Embryonic facial prominence (tissue), 1 donor: Measurements from ENCODE around the gene JPH3.

Experiments used
- DNase-seq: peaks from one replicate; pipeline ENCODE4 v3.0.0-alpha.2; 2016; ENCODE audit errors: extremely low spot score

JPH3 gene

GRCh38 chr16:87601401-87601981 is 817 bp upstream of the JPH3 start:
- no peak for DNase-seq

GRCh38 chr16:87602821-87603683 is 744 bp downstream of the JPH3 start:
- no peak for DNase-seq

GRCh38 chr16:87603684-87604633 is 1.7 kb downstream of the JPH3 start:
- no peak for DNase-seq

GRCh38 chr16:87604634-87605111 is 2.4 kb downstream of the JPH3 start:
- DNase-seq, result no peak

GRCh38 chr16:87607223-87607622 is 4.9 kb downstream of the JPH3 start:
- DNase-seq, result no peak

GRCh38 chr16:87607871-87608270 is 5.6 kb downstream of the JPH3 start:
- no peak for DNase-seq

- DNase-seq, result peak; percentile 23
Measured at GRCh38 chr16:87608400-87608985, 6.2 kb downstream of the JPH3 start.

GRCh38 chr16:87610026-87610425 is 7.7 kb downstream of the JPH3 start:
- no peak for DNase-seq

- no peak for DNase-seq
Measured at GRCh38 chr16:87611456-87611855, 9.1 kb downstream of the JPH3 start.

GRCh38 chr16:87613961-87614360 is 11.7 kb downstream of the JPH3 start:
- DNase-seq, result no peak

- DNase-seq, result no peak
Measured at GRCh38 chr16:87615621-87616041, 13.3 kb downstream of the JPH3 start.

- no peak for DNase-seq
Measured at GRCh38 chr16:87616556-87616955, 14.2 kb downstream of the JPH3 start.

GRCh38 chr16:87618216-87618615 is 15.9 kb downstream of the JPH3 start:
- DNase-seq, result no peak

GRCh38 chr16:87619360-87620200 is 17.3 kb downstream of the JPH3 start:
- DNase-seq, result no peak

GRCh38 chr16:87620201-87620495 is 17.8 kb downstream of the JPH3 start:
- DNase-seq, result no peak

GRCh38 chr16:87621550-87621829 is 19.2 kb downstream of the JPH3 start:
- no peak for DNase-seq

- DNase-seq, result no peak
Measured at GRCh38 chr16:87621976-87622713, 19.8 kb downstream of the JPH3 start.

- no peak for DNase-seq
Measured at GRCh38 chr16:87622756-87623319, 20.5 kb downstream of the JPH3 start.

GRCh38 chr16:87625241-87625797 is 23.0 kb downstream of the JPH3 start:
- no peak for DNase-seq

GRCh38 chr16:87626401-87626800 is 24.1 kb downstream of the JPH3 start:
- DNase-seq, result no peak
